DMS79 (cell line): ENCODE measurements around the gene HDAC10.
"Not testable (repeated sequence)": the region's sequence is repeated elsewhere in the genome, so short reads cannot be mapped to it uniquely, and the experiment has no call there.

Experiments
- DNase-seq: peaks from one replicate; lab custom pipeline; 2025; lab: John Stamatoyannopoulos, UW

The HDAC10 gene

GRCh38 chr22:50216684-50217520, 34.2 kb downstream of the HDAC10 start:
- DNase-seq = no peak

- no peak for DNase-seq
These were observed 34.9 kb downstream of the HDAC10 start for GRCh38 chr22:50216055-50216683.

GRCh38 chr22:50215297-50216054, 35.6 kb downstream of the HDAC10 start:
- DNase-seq = no peak

- DNase-seq = no peak
These were observed 37.8 kb downstream of the HDAC10 start for GRCh38 chr22:50213263-50213662.

GRCh38 chr22:50211147-50211546, 39.9 kb downstream of the HDAC10 start:
- no peak for DNase-seq

- DNase-seq = no peak
These were observed 40.5 kb downstream of the HDAC10 start for GRCh38 chr22:50210378-50211139.

- DNase-seq = no peak
These were observed 41.2 kb downstream of the HDAC10 start for GRCh38 chr22:50209893-50210292.

GRCh38 chr22:50208939-50209892, 41.8 kb downstream of the HDAC10 start:
- no peak for DNase-seq

GRCh38 chr22:50208430-50208938, 42.6 kb downstream of the HDAC10 start:
- DNase-seq = no peak

- no peak for DNase-seq
These were observed 43.5 kb downstream of the HDAC10 start for GRCh38 chr22:50207383-50208140.

- no peak for DNase-seq
These were observed 44.5 kb downstream of the HDAC10 start for GRCh38 chr22:50206599-50206998.

GRCh38 chr22:50205781-50206569, 45.1 kb downstream of the HDAC10 start:
- DNase-seq = no peak

GRCh38 chr22:50204998-50205397, 46.1 kb downstream of the HDAC10 start:
- DNase-seq = not testable (repeated sequence)

- DNase-seq = no peak
These were observed 46.5 kb downstream of the HDAC10 start for GRCh38 chr22:50204571-50204970.

GRCh38 chr22:50203288-50203687, 47.8 kb downstream of the HDAC10 start:
- no peak for DNase-seq

- DNase-seq = no peak
These were observed 48.9 kb downstream of the HDAC10 start for GRCh38 chr22:50202130-50202666.

- DNase-seq = no peak
These were observed 49.6 kb downstream of the HDAC10 start for GRCh38 chr22:50201191-50202129.
